Cardiac fibroblast (primary cell): ENCODE data around the gene NUBP2.

Source experiments
- DNase-seq, 2 donors: peaks; one replicate each; pipeline versions ENCODE4 v3.0.0 to v3.0.0-alpha.2; 2010; ENCODE audit warnings: low read depth in 2 of 2
- H3K4me3 ChIP-seq, 2 donors: replicated peaks in 1 of 2; 1 replicate in 1 of 2; 2 replicates in 1 of 2; pipeline ENCODE4 v1.5.1; 2011; ENCODE audit warnings: low read depth in 2 of 2, low read length in 2 of 2, mild to moderate bottlenecking in 2 of 2, moderate library complexity in 1 of 2
- TF ChIP-seq, protein P1 (sequence below): IDR thresholded peaks from one replicate; pipeline ENCODE4 v1.5.1; 2011; ENCODE audit warnings: low read depth, mild to moderate bottlenecking, low read length, inconsistent platforms

The NUBP2 gene

DNA sequence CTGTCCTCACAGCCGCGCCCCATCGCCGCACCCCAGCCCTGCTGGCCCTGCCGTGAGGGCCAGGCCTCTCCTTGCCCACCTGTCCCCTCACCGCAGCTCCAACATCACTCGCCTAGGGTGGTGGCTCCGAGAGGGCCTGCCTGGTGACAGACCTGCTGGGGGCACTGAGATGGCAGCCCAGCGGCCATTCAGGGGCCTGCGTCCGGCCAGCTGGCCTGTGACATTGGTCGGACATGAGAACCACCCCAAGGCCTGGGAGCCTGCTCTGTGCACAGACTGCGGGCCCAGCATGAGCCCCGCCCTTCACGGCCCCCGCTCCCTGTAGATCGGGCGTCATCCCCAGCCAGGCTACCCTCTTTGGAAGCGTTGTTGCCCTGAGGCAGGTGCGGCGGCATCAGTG, 23.2 kb upstream of the NUBP2 start:
- TF ChIP-seq, protein P1, sequence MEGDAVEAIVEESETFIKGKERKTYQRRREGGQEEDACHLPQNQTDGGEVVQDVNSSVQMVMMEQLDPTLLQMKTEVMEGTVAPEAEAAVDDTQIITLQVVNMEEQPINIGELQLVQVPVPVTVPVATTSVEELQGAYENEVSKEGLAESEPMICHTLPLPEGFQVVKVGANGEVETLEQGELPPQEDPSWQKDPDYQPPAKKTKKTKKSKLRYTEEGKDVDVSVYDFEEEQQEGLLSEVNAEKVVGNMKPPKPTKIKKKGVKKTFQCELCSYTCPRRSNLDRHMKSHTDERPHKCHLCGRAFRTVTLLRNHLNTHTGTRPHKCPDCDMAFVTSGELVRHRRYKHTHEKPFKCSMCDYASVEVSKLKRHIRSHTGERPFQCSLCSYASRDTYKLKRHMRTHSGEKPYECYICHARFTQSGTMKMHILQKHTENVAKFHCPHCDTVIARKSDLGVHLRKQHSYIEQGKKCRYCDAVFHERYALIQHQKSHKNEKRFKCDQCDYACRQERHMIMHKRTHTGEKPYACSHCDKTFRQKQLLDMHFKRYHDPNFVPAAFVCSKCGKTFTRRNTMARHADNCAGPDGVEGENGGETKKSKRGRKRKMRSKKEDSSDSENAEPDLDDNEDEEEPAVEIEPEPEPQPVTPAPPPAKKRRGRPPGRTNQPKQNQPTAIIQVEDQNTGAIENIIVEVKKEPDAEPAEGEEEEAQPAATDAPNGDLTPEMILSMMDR: no peak
- H3K4me3 ChIP-seq: no peak overlapping the region
- no peak for DNase-seq

GRCh38 chr16:1760911-1761310, 21.8 kb upstream of the NUBP2 start:
- TF ChIP-seq, protein P1: no peak
- H3K4me3 ChIP-seq: no peak overlapping the region
- DNase-seq: no peak

GRCh38 chr16:1761751-1762150, 21.0 kb upstream of the NUBP2 start:
- no peak overlapping the region for H3K4me3 ChIP-seq
- TF ChIP-seq, protein P1: no peak
- no peak for DNase-seq

- TF ChIP-seq, protein P1: no peak
- DNase-seq: no peak
These were observed 20.4 kb upstream of the NUBP2 start for GRCh38 chr16:1762196-1762878.

DNA sequence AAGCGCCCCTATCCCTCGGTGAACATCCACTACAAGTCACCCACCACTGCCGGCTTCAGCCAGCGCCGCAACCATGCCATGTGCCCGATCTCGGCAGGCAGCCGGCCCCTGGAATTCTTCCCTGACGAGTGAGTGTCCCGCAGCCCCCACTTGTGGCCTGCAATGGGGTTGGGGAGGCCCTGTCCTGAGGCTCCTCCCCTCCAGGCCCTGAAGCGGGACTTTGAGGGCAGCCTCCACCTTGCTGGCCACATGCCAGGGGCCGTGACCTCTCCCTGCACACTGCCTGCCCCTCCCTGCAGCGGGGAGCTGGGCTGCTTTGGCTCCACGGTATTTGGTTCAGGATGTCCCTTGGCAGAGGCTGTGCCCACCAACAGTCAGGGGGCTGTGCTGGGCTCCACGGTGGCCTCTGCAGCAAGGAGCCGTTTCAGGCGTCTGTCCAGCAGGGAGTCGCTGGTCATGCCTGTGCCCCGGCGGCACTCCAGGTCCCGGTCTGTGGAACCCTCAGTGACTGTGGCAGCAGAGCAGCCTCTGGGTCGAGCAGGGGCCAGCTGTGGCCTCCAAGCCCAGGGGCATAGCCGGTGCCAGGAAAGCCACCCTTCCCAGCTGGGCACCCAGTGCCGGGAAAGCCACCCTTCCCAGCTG, 19.8 kb upstream of the NUBP2 start:
- TF ChIP-seq, protein P1: no peak
- DNase-seq: no peak
- H3K4me3 ChIP-seq: no peak overlapping the region

More at GRCh38 chr16:1762196-1762878, 20.4 kb upstream of the NUBP2 start:
- H3K4me3 ChIP-seq: no peak overlapping the region

DNA sequence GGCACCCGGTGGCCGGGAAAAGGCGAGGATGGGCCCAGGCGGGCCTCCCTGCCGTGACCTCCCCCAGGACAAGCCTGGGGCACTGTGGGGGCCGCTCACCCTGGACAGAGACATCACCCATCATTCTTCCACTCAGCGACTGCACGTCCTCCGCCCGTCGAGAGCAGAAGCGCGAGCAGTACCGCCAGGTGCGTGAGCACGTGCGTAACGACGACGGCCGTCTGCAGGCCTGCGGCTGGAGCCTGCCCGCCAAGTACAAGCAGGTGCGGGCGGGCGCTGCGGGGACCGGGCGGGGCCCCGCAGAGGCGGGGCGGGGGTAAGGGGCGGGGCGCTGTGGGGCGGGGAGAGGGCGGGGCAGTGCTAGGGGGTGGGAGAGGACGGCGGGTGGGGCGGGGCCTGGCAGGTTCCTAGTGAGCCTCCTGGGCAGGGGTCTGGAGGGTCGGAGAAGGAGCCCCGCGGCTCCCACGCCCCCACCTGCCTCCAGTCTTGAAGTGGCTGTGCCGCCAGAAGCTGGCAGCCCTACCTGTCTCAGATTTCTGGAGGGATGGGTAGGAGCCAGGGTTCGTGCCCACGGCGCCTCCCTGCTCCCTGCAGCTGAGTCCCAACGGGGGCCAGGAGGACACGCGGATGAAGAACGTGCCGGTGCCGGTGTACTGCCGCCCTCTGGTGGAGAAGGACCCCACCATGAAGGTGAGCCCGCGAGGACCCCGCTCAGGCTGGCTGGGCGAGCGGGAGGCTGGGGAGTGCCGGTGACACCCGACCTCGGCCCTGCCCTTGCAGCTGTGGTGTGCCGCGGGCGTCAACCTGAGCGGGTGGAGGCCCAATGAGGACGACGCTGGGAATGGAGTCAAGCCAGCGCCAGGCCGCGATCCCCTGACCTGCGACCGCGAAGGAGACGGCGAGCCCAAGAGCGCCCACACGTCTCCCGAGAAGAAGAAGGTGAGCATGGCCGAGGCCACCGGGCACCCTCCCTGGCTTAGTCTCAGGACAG, 18.9 kb upstream of the NUBP2 start:
- TF ChIP-seq, protein P1: peak; percentile 35
- DNase-seq: peak; percentile 24 to 32
- H3K4me3 ChIP-seq: no peak overlapping the region
